AG09309 (cell line): ENCODE results near the gene POLD4.

Experiments used
- DNase-seq: peaks from one replicate; pipeline ENCODE4 v3.0.0-alpha.2; 2010; ENCODE audit warnings: low read depth
- H3K4me3 ChIP-seq: 2 replicates; pipeline ENCODE4 v1.5.1; 2011; ENCODE audit warnings: mild to moderate bottlenecking, low read depth, low read length, moderate library complexity; ENCODE audit not compliant: control insufficient read depth
- CTCF ChIP-seq: IDR thresholded peaks from 2 replicates; pipeline ENCODE4 v1.5.1; 2011; ENCODE audit warnings: mild to moderate bottlenecking, low read depth, low read length, inconsistent platforms; ENCODE audit not compliant: insufficient read depth, control insufficient read depth; ENCODE audit errors: missing control alignments

The POLD4 gene

GRCh38 chr11:67309166-67309565 is 44.2 kb downstream of the POLD4 start:
- no peak for TF ChIP-seq CTCF

GRCh38 chr11:67308031-67308866 is 45.1 kb downstream of the POLD4 start:
- H3K4me3 ChIP-seq = no peak overlapping the region
- TF ChIP-seq CTCF = no peak
- no peak for DNase-seq

More at GRCh38 chr11:67309166-67309565, 44.2 kb downstream of the POLD4 start:
- no peak overlapping the region for H3K4me3 ChIP-seq
- DNase-seq = no peak

GRCh38 chr11:67307545-67308001 is 45.8 kb downstream of the POLD4 start:
- no peak overlapping the region for H3K4me3 ChIP-seq
- no peak for DNase-seq
- TF ChIP-seq CTCF = no peak

GRCh38 chr11:67306769-67307544 is 46.4 kb downstream of the POLD4 start:
- TF ChIP-seq CTCF = no peak
- H3K4me3 ChIP-seq = no peak overlapping the region
- DNase-seq = no peak

- peak overlapping the region; percentile 72 for H3K4me3 ChIP-seq
- DNase-seq = no peak
Observed at GRCh38 chr11:67304511-67305113, 48.7 kb downstream of the POLD4 start.

More at GRCh38 chr11:67304511-67305113, 48.7 kb downstream of the POLD4 start:
- no peak for TF ChIP-seq CTCF
